Non-pigmented ciliary epithelial cell (primary cell): ENCODE measurements around the gene IQSEC2.

Source experiments
- DNase-seq: peaks from one replicate; pipeline ENCODE4 v3.0.0-alpha.2; 2010; ENCODE audit warnings: low read depth

The IQSEC2 gene

GRCh38 chrX:53244610-53245009, 36.8 kb downstream of the IQSEC2 start:
- no peak for DNase-seq

- DNase-seq, result no peak
These were observed 39.1 kb downstream of the IQSEC2 start for GRCh38 chrX:53242310-53242709.

- DNase-seq, result no peak
These were observed 39.8 kb downstream of the IQSEC2 start for GRCh38 chrX:53241558-53241957.

GRCh38 chrX:53239474-53239873, 41.9 kb downstream of the IQSEC2 start:
- DNase-seq, result no peak

GRCh38 chrX:53237056-53237455, 44.3 kb downstream of the IQSEC2 start:
- DNase-seq, result no peak

- no peak for DNase-seq
These were observed 45.2 kb downstream of the IQSEC2 start for GRCh38 chrX:53236025-53236679.

- DNase-seq, result no peak
These were observed 45.8 kb downstream of the IQSEC2 start for GRCh38 chrX:53235566-53235965.

- no peak for DNase-seq
These were observed 46.9 kb downstream of the IQSEC2 start for GRCh38 chrX:53234484-53234883.

- no peak for DNase-seq
These were observed 47.8 kb downstream of the IQSEC2 start for GRCh38 chrX:53233536-53233935.

GRCh38 chrX:53230116-53230515, 51.3 kb downstream of the IQSEC2 start:
- no peak for DNase-seq

- DNase-seq, result no peak
These were observed 54.1 kb downstream of the IQSEC2 start for GRCh38 chrX:53227224-53227765.

- peak; percentile 41 for DNase-seq
These were observed 56.3 kb downstream of the IQSEC2 start, which contains the start of gene KDM5C for GRCh38 chrX:53224860-53225797. KDM5C (minus strand) TSS chrX:53225207; CDS start chrX:53224889, 318 bp downstream.

- no peak for DNase-seq
These were observed 57.2 kb downstream of the IQSEC2 start for GRCh38 chrX:53223955-53224859.

GRCh38 chrX:53223068-53223693, 58.2 kb downstream of the IQSEC2 start:
- DNase-seq, result no peak
